Panc1 (cell line): ENCODE results near the gene CD48. TPM values are rescaled to one million over a fixed set of nuclear protein-coding genes. Genes with fewer than 3 reads are reported as not detected.

Experiments
- ATAC-seq: fragments of 200-7000 bp; cut with Tn5 transposase; 2 replicates; pipeline ENCODE4 v1.9.1; 2020; ENCODE audit warnings: mild to moderate bottlenecking, moderate library complexity
- BruUV-seq: library from RNA; stranded (reverse); fragments of 400-500 nt; replicated peaks from 2 replicates; lab custom pipeline; 2021; lab: Mats Ljungman, UMichigan
- CTCF ChIA-PET: fragments of 300-600 bp; sonication (Branson Sonifier 250); formaldehyde crosslinking; loops from one replicate; lab custom pipeline; 2022; ENCODE audit warnings: antibody characterized with exemption; lab: Charles Lee
- POLR2A ChIA-PET: fragments of 300-600 bp; sonication (Branson Sonifier 250); formaldehyde crosslinking; loops from one replicate; lab custom pipeline; 2022; ENCODE audit warnings: antibody characterized with exemption; lab: Charles Lee
- DNase-seq: peaks from one replicate; pipeline ENCODE4 v3.0.0-alpha.2; 2010; ENCODE audit warnings: low read depth, low spot score
- H3K27ac ChIP-seq: 2 replicates; pipeline ENCODE4 v1.5.1; 2011; ENCODE audit warnings: mild to moderate bottlenecking, low read length, inconsistent platforms
- H3K27me3 ChIP-seq: fragments of 200-500 bp; sonication (Bioruptor generic); 2 replicates; pipeline ENCODE4 v1.6.0; 2014; ENCODE audit warnings: low read length, inconsistent platforms; ENCODE audit not compliant: control insufficient read depth, insufficient read depth
- H3K36me3 ChIP-seq: fragments of 200-500 bp; sonication (Bioruptor generic); 2 replicates; pipeline ENCODE4 v1.5.1; 2014; ENCODE audit warnings: inconsistent platforms, mild to moderate bottlenecking, low read length, moderate library complexity; ENCODE audit not compliant: control insufficient read depth, insufficient read depth
- H3K4me1 ChIP-seq: 2 replicates; pipeline ENCODE4 v1.5.1; 2011; ENCODE audit warnings: inconsistent platforms, mild to moderate bottlenecking, low read length, moderate library complexity; ENCODE audit not compliant: control insufficient read depth, insufficient read depth
- H3K4me3 ChIP-seq, 2 experiments: 2 replicates each; pipeline ENCODE4 v1.5.1; 2011 to 2012; ENCODE audit warnings: low read depth in 2 of 2, low read length in 2 of 2, mild to moderate bottlenecking in 2 of 2, inconsistent platforms in 1 of 2, moderate library complexity in 1 of 2
- H3K9me3 ChIP-seq: fragments of 200-500 bp; sonication (Bioruptor generic); 2 replicates; pipeline ENCODE4 v1.5.1; 2014; ENCODE audit warnings: low read depth, mild to moderate bottlenecking, inconsistent platforms, low read length, moderate library complexity; ENCODE audit not compliant: control insufficient read depth, insufficient read depth
- POLR2AphosphoS5 ChIP-seq: IDR thresholded peaks from 2 replicates; pipeline ENCODE4 v1.6.1; 2012; ENCODE audit warnings: mild to moderate bottlenecking, low read depth, low read length, moderate library complexity
- SIN3A ChIP-seq: IDR thresholded peaks from 2 replicates; pipeline ENCODE4 v1.6.1; 2012; ENCODE audit warnings: low read depth, mild to moderate bottlenecking, low read length, moderate library complexity, borderline replicate concordance; ENCODE audit not compliant: insufficient read depth
- TCF7L2 ChIP-seq: IDR thresholded peaks from 2 replicates; pipeline ENCODE4 v1.6.1; 2011; ENCODE audit warnings: mild to moderate bottlenecking, low read depth, low read length, inconsistent platforms
- in situ Hi-C: cut with HindIII; loops from 2 replicates; pipeline ENCODE4 v1.10.0; 2016; ENCODE audit warnings: low sequenced_read_pairs, low pct_unique_long_range_greater_than_20kb
- intact Hi-C: fragments of 100-400 bp; cut with micrococcal nuclease; formaldehyde crosslinking; loops from one replicate; pipeline ENCODE4 v1.10.0; 2022; ENCODE audit not compliant: unreplicated experiment
- total RNA-seq: library from RNA; stranded (reverse); gene quantifications from one replicate; pipeline ENCODE4 v1.2.1, GENCODE V29; 2021; ENCODE audit not compliant: unreplicated experiment
- TF ChIP-seq, protein P1 (sequence below), 2 experiments: IDR thresholded peaks; 2 replicates each; pipeline ENCODE4 v1.6.1; 2011 to 2012; ENCODE audit warnings: low read depth in 2 of 2, control low read depth in 1 of 2, low read length in 1 of 2, mild to moderate bottlenecking in 1 of 2, moderate library complexity in 1 of 2; ENCODE audit not compliant: insufficient read depth in 1 of 2
- TF ChIP-seq, protein P2 (sequence below): fragments of 450-650 bp; IDR thresholded peaks from 2 replicates; pipeline ENCODE4 v1.5.1; 2017; ENCODE audit warnings: mild to moderate bottlenecking

Gene CD48
- total RNA-seq, 1 experiment from 2014 or later, result 0.67 TPM

DNA sequence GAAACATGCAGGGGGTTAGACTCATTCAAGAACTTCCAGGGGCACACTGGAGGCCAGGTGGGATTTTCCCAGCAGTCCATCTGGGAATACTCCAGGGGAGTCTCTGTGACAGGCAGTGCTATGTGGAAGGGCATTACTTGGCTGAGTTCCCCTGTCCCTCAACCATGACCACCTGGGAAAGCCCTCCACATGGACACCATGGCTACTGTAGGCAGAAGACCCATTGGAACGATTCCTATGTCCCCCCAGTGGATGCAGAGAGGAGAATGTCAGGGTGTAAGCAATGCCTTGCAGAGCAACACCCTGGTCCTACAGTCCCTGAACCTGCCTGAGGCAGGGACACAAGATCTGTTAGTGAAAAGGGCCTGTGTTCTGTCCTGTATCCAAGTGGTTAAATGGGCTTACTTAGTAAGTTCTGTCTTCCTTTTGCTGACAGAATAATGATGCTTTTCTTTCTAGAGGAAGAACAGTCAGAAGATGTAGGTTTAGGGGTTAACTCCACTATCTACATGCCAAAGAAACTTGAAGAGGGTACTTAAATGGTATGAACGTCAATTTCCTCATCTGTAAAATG lies 78.2 kb downstream of the CD48 start:
- ATAC-seq (no peak), DNase-seq (no peak)
- Histone ChIP-seq H3K9me3 (no peaks in the 10 kb centered on the region), H3K4me1 (no peaks in the 10 kb centered on the region), H3K4me3 (no peak overlapping the region), H3K27ac (no peak overlapping the region), H3K36me3 (no peaks in the 10 kb centered on the region), H3K27me3 (no peaks in the 10 kb centered on the region; the same call in 1 of the 2 replicates)
- no TSS peak for BruUV-seq
- TF ChIP-seq, protein P1, sequence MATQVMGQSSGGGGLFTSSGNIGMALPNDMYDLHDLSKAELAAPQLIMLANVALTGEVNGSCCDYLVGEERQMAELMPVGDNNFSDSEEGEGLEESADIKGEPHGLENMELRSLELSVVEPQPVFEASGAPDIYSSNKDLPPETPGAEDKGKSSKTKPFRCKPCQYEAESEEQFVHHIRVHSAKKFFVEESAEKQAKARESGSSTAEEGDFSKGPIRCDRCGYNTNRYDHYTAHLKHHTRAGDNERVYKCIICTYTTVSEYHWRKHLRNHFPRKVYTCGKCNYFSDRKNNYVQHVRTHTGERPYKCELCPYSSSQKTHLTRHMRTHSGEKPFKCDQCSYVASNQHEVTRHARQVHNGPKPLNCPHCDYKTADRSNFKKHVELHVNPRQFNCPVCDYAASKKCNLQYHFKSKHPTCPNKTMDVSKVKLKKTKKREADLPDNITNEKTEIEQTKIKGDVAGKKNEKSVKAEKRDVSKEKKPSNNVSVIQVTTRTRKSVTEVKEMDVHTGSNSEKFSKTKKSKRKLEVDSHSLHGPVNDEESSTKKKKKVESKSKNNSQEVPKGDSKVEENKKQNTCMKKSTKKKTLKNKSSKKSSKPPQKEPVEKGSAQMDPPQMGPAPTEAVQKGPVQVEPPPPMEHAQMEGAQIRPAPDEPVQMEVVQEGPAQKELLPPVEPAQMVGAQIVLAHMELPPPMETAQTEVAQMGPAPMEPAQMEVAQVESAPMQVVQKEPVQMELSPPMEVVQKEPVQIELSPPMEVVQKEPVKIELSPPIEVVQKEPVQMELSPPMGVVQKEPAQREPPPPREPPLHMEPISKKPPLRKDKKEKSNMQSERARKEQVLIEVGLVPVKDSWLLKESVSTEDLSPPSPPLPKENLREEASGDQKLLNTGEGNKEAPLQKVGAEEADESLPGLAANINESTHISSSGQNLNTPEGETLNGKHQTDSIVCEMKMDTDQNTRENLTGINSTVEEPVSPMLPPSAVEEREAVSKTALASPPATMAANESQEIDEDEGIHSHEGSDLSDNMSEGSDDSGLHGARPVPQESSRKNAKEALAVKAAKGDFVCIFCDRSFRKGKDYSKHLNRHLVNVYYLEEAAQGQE (IDR thresholded peaks at IDR 0.05; ENCODE audit: insufficient read depth in 1 of 2, low read depth in 2 of 2, low read length in 1 of 2), result no peak
- TF ChIP-seq SIN3A (no peak), TCF7L2 (no peak), POLR2AphosphoS5 (no peak)
- TF ChIP-seq, protein P2, sequence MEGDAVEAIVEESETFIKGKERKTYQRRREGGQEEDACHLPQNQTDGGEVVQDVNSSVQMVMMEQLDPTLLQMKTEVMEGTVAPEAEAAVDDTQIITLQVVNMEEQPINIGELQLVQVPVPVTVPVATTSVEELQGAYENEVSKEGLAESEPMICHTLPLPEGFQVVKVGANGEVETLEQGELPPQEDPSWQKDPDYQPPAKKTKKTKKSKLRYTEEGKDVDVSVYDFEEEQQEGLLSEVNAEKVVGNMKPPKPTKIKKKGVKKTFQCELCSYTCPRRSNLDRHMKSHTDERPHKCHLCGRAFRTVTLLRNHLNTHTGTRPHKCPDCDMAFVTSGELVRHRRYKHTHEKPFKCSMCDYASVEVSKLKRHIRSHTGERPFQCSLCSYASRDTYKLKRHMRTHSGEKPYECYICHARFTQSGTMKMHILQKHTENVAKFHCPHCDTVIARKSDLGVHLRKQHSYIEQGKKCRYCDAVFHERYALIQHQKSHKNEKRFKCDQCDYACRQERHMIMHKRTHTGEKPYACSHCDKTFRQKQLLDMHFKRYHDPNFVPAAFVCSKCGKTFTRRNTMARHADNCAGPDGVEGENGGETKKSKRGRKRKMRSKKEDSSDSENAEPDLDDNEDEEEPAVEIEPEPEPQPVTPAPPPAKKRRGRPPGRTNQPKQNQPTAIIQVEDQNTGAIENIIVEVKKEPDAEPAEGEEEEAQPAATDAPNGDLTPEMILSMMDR, result no peak
- ChIA-PET POLR2A (no interaction called here), CTCF (no interaction called here)
- intact Hi-C loops, result no loop called here
- in situ Hi-C loops, result no loop called here

GRCh38 chr1:160631983-160632625 lies 79.5 kb downstream of the CD48 start:
- Histone ChIP-seq H3K36me3 (no peaks in the 10 kb centered on the region), H3K4me3 (no peak overlapping the region), H3K4me1 (no peaks in the 10 kb centered on the region), H3K27me3 (no peaks in the 10 kb centered on the region; the same call in 1 of the 2 replicates), H3K9me3 (no peaks in the 10 kb centered on the region), H3K27ac (no peak overlapping the region)
- ChIA-PET CTCF (no interaction called here), POLR2A (no interaction called here)
- TF ChIP-seq, protein P2, result no peak
- no peak for TF ChIP-seq SIN3A
- TF ChIP-seq POLR2AphosphoS5, result no peak
- TF ChIP-seq TCF7L2, result no peak
- TF ChIP-seq, protein P1 (IDR thresholded peaks at IDR 0.05; ENCODE audit: insufficient read depth in 1 of 2, low read depth in 2 of 2, low read length in 1 of 2), result no peak
- in situ Hi-C loops (no loop called here), intact Hi-C loops (no loop called here)
- no peak for ATAC-seq
- DNase-seq, result no peak
- no TSS peak for BruUV-seq
